NB4 (cell line): ENCODE data around the gene ACTA2.

Experiments
- MYC ChIP-seq: IDR thresholded peaks from 2 replicates; pipeline ENCODE4 v1.6.1; 2011; ENCODE audit warnings: low read depth, low read length
- POLR2A ChIP-seq: IDR thresholded peaks from 2 replicates; pipeline ENCODE4 v1.6.1; 2011; ENCODE audit warnings: mild to moderate bottlenecking; ENCODE audit not compliant: insufficient read length; ENCODE audit errors: extremely low read depth
- TF ChIP-seq, protein P1 (sequence below): IDR thresholded peaks from one replicate; pipeline ENCODE4 v1.5.1; 2012; ENCODE audit warnings: low read depth, low read length

DNA sequence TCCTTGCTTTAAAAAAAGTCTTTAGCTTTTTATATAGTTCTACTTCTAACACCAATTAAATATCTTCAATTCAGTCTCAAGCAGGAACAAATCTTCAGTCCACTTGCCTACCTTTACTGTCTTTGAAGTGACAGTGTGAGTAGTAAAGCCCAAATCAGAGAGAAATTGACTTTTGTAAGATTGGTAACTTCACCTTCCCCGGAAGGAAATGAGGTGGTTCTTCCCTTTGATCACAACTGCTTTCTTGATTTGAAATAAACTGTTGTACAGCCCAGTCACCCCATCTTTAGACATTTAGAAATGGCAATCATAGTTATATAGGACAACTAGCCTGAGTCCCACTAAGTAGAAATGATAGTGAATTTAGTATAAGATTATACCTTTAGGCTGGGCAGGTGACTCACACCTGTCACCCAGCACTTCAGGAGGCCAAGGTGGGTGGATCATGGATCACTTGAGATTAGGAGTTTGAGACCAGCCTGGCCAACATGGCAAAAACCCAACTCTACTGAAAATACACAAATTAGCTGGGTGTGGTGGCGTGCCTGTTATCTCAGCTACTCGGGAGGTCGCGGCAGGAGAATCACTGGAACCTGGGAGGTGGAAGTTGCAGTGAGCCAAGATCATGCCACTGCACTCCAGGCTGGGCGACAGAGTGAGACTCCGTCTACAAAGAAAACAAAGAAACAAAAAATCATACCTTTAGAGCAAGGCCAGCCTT, 42.7 kb upstream of the ACTA2 start:
- TF ChIP-seq, protein P1, sequence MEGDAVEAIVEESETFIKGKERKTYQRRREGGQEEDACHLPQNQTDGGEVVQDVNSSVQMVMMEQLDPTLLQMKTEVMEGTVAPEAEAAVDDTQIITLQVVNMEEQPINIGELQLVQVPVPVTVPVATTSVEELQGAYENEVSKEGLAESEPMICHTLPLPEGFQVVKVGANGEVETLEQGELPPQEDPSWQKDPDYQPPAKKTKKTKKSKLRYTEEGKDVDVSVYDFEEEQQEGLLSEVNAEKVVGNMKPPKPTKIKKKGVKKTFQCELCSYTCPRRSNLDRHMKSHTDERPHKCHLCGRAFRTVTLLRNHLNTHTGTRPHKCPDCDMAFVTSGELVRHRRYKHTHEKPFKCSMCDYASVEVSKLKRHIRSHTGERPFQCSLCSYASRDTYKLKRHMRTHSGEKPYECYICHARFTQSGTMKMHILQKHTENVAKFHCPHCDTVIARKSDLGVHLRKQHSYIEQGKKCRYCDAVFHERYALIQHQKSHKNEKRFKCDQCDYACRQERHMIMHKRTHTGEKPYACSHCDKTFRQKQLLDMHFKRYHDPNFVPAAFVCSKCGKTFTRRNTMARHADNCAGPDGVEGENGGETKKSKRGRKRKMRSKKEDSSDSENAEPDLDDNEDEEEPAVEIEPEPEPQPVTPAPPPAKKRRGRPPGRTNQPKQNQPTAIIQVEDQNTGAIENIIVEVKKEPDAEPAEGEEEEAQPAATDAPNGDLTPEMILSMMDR, result no peak
- TF ChIP-seq POLR2A, result no peak
- no peak for TF ChIP-seq MYC
